Memory B cell (primary cell): ENCODE results near the gene CHST2.
A peak's percentile ranks its signal among the peaks of the same experiment; 100 is the strongest.
"Not testable (repeated sequence)": the region's sequence is repeated elsewhere in the genome, so short reads cannot be mapped to it uniquely, and the experiment has no call there.

Experiments
- ATAC-seq: fragments of 150-1000 bp; cut with Tn5 transposase; 2 replicates; pipeline ENCODE4 v1.10.0; 2021; ENCODE audit warnings: low read depth, mild to moderate bottlenecking, moderate library complexity
- DNase-seq, 2 donors: peaks; one replicate each; pipeline ENCODE4 v3.0.0; 2022; ENCODE audit warnings: low spot score in 2 of 2
- H3K27ac Mint-ChIP-seq: one replicate; pipeline ENCODE4 v1.8.0; 2022; ENCODE audit warnings: mild to moderate bottlenecking, moderate library complexity, mixed read lengths
- H3K27me3 Mint-ChIP-seq: one replicate; pipeline ENCODE4 v1.8.0; 2022; ENCODE audit warnings: mixed read lengths
- H3K36me3 Mint-ChIP-seq: one replicate; pipeline ENCODE4 v1.8.0; 2022; ENCODE audit warnings: mild to moderate bottlenecking, mixed read lengths
- H3K4me1 Mint-ChIP-seq: one replicate; pipeline ENCODE4 v1.8.0; 2022; ENCODE audit warnings: mixed read lengths
- H3K4me3 Mint-ChIP-seq: one replicate; pipeline ENCODE4 v1.8.0; 2022; ENCODE audit warnings: mild to moderate bottlenecking, moderate library complexity, mixed read lengths
- H3K9me3 Mint-ChIP-seq: one replicate; pipeline ENCODE4 v1.8.0; 2022; ENCODE audit warnings: mixed read lengths

Gene CHST2

GRCh38 chr3:143119009-143119914 lies at the start of gene CHST2:
Gene CHST2 (plus strand): TSS chr3:143119771. CDS start chr3:143120817, 1,046 bp downstream.
- Mint-ChIP-seq H3K4me3 (peak within 1 kb of the TSS; percentile 96), H3K27me3 (no peaks in the 10 kb centered on the region), H3K4me1 (peaks cover 19% of the 10 kb centered on the region), H3K36me3 (peaks cover 2% of the 10 kb centered on the region), H3K27ac (peak within 1 kb of the TSS; percentile 88), H3K9me3 (no peaks in the 10 kb centered on the region)
- peak; percentile 75 for ATAC-seq
- DNase-seq: peak; percentile 65 to 76

GRCh38 chr3:143070977-143071551 lies 48.5 kb upstream of the CHST2 start:
- no peaks in the 10 kb centered on the region for H3K4me1 Mint-ChIP-seq
- H3K9me3 Mint-ChIP-seq: no peaks in the 10 kb centered on the region
- peaks cover 1% of the 10 kb centered on the region for H3K36me3 Mint-ChIP-seq
- DNase-seq (no peak), ATAC-seq (no peak)
- no peak overlapping the region for H3K27ac Mint-ChIP-seq
- no peak overlapping the region for H3K4me3 Mint-ChIP-seq
- H3K27me3 Mint-ChIP-seq: no peaks in the 10 kb centered on the region

GRCh38 chr3:143071776-143072175 lies 47.8 kb upstream of the CHST2 start:
- Mint-ChIP-seq H3K36me3 (peaks cover 1% of the 10 kb centered on the region), H3K9me3 (no peaks in the 10 kb centered on the region), H3K4me1 (no peaks in the 10 kb centered on the region), H3K4me3 (no peak overlapping the region), H3K27ac (no peak overlapping the region), H3K27me3 (no peaks in the 10 kb centered on the region)
- no peak for ATAC-seq
- no peak for DNase-seq

- not testable (repeated sequence) for H3K4me3 Mint-ChIP-seq, H3K36me3 Mint-ChIP-seq, DNase-seq, H3K9me3 Mint-ChIP-seq, H3K27me3 Mint-ChIP-seq, H3K27ac Mint-ChIP-seq, ATAC-seq, H3K4me1 Mint-ChIP-seq
These were observed 47.1 kb upstream of the CHST2 start for GRCh38 chr3:143072298-143073020.

GRCh38 chr3:143073541-143073940 lies 46.0 kb upstream of the CHST2 start:
- ATAC-seq, H3K9me3 Mint-ChIP-seq, DNase-seq, H3K27me3 Mint-ChIP-seq, H3K4me1 Mint-ChIP-seq, H3K36me3 Mint-ChIP-seq, H3K4me3 Mint-ChIP-seq: not testable (repeated sequence)
- H3K27ac Mint-ChIP-seq: peak overlapping the region; percentile 33

GRCh38 chr3:143073983-143074382 lies 45.6 kb upstream of the CHST2 start:
- H3K4me3 Mint-ChIP-seq, H3K9me3 Mint-ChIP-seq, H3K27me3 Mint-ChIP-seq, ATAC-seq, H3K36me3 Mint-ChIP-seq, DNase-seq, H3K27ac Mint-ChIP-seq, H3K4me1 Mint-ChIP-seq: not testable (repeated sequence)

GRCh38 chr3:143078883-143079282 lies 40.7 kb upstream of the CHST2 start:
- Mint-ChIP-seq H3K4me3 (no peak overlapping the region), H3K27ac (no peak overlapping the region), H3K27me3 (peaks cover 1% of the 10 kb centered on the region), H3K36me3 (no peaks in the 10 kb centered on the region), H3K9me3 (no peaks in the 10 kb centered on the region), H3K4me1 (peaks cover 12% of the 10 kb centered on the region)
- no peak for DNase-seq
- ATAC-seq: no peak

- ATAC-seq: no peak
- Mint-ChIP-seq H3K4me3 (no peak overlapping the region), H3K27me3 (peaks cover 1% of the 10 kb centered on the region), H3K9me3 (no peaks in the 10 kb centered on the region), H3K27ac (no peak overlapping the region), H3K36me3 (no peaks in the 10 kb centered on the region), H3K4me1 (peaks cover 19% of the 10 kb centered on the region)
- DNase-seq: no peak
These were observed 39.4 kb upstream of the CHST2 start for GRCh38 chr3:143080196-143080595.

GRCh38 chr3:143081365-143081764 lies 38.2 kb upstream of the CHST2 start:
- no peak overlapping the region for H3K27ac Mint-ChIP-seq

GRCh38 chr3:143081844-143082778 lies 37.5 kb upstream of the CHST2 start:
- Mint-ChIP-seq H3K4me3 (peak overlapping the region; percentile 79), H3K4me1 (peaks cover 20% of the 10 kb centered on the region), H3K27me3 (peaks cover 1% of the 10 kb centered on the region), H3K36me3 (no peaks in the 10 kb centered on the region), H3K9me3 (no peaks in the 10 kb centered on the region), H3K27ac (peak overlapping the region; percentile 86)
- ATAC-seq: peak; percentile 87
- DNase-seq: peak in 1 of 2 donors; percentile 18

More at GRCh38 chr3:143081365-143081764, 38.2 kb upstream of the CHST2 start:
- no peaks in the 10 kb centered on the region for H3K36me3 Mint-ChIP-seq
- H3K4me3 Mint-ChIP-seq: no peak overlapping the region
- H3K9me3 Mint-ChIP-seq: no peaks in the 10 kb centered on the region
- ATAC-seq (no peak), DNase-seq (no peak)
- H3K27me3 Mint-ChIP-seq: peaks cover 1% of the 10 kb centered on the region
- peaks cover 20% of the 10 kb centered on the region for H3K4me1 Mint-ChIP-seq

GRCh38 chr3:143083781-143084180 lies 35.8 kb upstream of the CHST2 start:
- DNase-seq (no peak), ATAC-seq (no peak)
- no peaks in the 10 kb centered on the region for H3K9me3 Mint-ChIP-seq
- H3K4me1 Mint-ChIP-seq: peaks cover 20% of the 10 kb centered on the region
- peaks cover 1% of the 10 kb centered on the region for H3K27me3 Mint-ChIP-seq
- peak overlapping the region; percentile 24 for H3K4me3 Mint-ChIP-seq
- no peak overlapping the region for H3K27ac Mint-ChIP-seq
- no peaks in the 10 kb centered on the region for H3K36me3 Mint-ChIP-seq

- Mint-ChIP-seq H3K4me3 (peak overlapping the region; percentile 55), H3K27me3 (no peaks in the 10 kb centered on the region), H3K36me3 (no peaks in the 10 kb centered on the region), H3K9me3 (no peaks in the 10 kb centered on the region), H3K27ac (no peak overlapping the region), H3K4me1 (peaks cover 20% of the 10 kb centered on the region)
- ATAC-seq (peak; percentile 36), DNase-seq (no peak)
These were observed 34.5 kb upstream of the CHST2 start for GRCh38 chr3:143084856-143085731.
